Skeletal muscle cell (primary cell): ENCODE measurements around the gene CCDC198.

Experiments used
- DNase-seq: peaks from one replicate; pipeline ENCODE4 v3.0.0-alpha.2; 2010; ENCODE audit warnings: low read depth
- H3K4me3 ChIP-seq: 2 replicates; pipeline ENCODE4 v1.5.1; 2011; ENCODE audit warnings: low read depth, mild to moderate bottlenecking, control low read depth, low read length, moderate library complexity

CCDC198 gene

DNA sequence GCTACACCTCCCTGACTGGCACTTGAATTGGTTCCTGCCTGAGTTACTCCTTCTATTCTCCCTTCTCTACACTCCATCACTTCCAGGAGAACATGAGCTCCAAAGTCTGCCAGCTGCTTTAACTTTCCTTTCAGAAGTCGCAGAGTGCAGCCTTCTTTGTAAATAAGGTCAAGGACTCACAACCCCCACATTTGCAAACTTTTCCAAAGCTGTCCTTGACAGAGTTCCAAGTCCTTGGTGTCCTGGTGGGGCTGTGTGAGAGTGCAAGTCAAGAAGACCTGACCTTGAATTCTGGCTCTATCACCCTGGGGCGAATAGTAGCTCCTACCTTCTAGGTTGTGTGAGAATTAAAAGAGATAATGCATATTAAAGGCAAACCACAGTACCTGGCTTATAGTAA lies 15.6 kb downstream of the CCDC198 start:
- no peak overlapping the region for H3K4me3 ChIP-seq
- DNase-seq = no peak

DNA sequence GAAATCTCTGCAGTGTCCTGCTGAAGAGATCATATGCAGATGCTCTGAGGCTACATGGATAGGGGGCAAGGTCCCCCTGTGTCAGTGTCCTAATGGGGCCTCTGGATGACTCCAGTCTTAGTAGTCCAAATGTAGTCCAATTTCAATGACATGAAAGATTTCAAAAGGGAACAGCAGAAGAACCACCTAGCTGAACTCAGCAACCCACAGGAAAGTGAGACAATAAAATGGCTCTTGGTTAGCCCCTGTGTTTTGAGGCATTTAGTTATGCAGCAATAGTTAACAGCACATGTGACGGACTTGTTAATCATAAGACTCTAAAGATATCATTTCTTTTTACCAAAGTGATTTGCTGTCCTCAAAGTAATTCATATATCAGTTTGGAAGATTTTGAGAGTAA lies 22.7 kb downstream of the CCDC198 start:
- no peak for DNase-seq
- H3K4me3 ChIP-seq = no peak overlapping the region

DNA sequence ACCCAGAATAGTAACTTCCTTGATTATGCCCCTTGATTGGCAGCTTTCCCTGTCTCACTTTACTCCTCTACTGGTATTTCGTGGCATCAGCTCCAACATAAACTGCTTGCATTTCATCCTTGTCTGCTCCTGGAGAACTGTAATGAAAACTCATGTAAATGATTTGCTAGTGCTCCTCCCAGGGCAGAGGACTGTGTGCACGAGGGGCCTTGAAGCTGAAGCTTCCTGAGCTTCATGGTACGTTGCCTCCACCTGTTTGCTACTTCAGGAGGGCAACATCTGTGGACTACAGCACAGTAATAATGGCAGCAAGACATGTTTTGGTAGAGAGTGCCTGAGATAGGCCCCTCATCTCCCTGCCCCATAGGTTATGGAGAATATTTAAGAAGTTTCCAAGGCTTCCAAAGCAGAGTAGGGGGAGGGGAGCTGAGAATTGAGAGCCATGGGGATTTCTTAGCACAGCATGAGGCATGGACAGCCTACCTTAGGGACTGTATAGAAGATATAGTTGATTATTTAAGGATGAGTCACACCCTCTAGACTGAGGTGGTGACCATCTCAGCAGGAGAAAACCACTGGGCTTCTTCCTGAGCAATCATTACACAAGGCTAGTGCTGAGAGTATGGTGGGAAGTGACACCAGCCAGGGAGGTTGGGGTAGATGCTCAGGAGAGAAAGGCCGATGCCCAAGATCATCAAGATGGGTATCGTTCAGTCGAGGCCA lies 29.5 kb downstream of the CCDC198 start:
- H3K4me3 ChIP-seq = no peak overlapping the region
- no peak for DNase-seq

DNA sequence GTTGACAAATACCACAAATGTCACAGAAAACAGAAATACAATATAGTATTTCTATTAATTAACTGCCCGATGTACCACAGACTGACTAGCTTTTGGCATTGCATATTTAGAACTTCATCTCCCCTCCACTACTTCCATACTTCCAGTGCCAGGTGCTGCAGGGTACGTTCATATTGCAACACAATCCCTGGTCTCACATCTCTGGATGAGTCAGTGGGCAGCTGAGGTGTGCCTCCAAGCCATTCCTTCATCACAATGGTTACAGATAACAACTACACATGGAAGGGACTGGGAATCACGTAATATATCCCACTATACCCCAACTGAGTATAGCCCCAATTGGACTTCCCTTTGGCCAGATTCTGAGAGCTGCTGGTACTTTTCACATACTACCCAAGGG lies 31.1 kb downstream of the CCDC198 start:
- H3K4me3 ChIP-seq = no peak overlapping the region
- no peak for DNase-seq

DNA sequence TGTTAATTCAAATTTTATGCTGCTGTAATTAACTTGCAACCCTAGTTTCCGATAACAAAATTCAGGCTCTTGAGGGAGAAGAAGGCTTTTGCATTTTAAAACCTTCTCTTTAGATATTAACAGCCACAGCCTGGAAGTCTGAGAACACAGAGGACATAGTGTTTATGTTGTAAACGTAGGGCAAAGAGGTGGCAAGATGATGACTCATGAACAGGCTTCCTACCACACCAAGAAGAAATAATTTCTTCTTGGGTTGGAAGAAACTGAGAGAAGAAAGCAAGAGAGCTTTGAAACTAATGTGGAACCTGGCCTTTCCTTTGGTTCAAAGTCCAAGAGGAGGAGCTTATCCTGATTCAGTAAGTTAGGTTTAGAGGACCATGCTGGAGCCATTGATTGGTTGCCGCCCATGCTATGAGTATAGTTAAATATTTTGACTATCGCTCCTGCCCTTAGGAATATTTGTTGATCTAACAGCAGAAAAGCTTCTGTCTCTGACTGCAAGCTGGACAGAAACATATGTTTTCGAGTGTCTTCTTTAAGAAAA lies 31.8 kb downstream of the CCDC198 start:
- DNase-seq = no peak
- no peak overlapping the region for H3K4me3 ChIP-seq

DNA sequence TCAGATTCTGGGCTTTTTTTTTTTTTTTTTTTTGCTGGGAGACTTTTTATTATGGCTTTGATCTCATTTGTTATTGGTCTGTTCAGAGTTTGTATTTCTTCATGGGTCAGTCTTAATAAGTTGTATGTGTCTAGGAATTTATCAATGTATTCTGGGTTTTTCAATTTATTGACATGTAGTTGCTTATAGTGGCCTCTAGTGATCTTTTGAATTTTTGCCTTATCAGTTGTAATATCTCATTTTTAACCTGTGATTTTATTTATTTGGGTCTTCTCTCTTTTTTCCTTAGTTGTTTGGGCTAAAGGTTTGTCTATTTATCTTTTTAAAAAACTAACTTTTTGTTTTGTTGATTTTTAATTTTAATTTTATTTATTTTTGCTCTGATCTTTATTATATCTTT lies 57.7 kb downstream of the CCDC198 start:
- H3K4me3 ChIP-seq = no peak overlapping the region
- no peak for DNase-seq

DNA sequence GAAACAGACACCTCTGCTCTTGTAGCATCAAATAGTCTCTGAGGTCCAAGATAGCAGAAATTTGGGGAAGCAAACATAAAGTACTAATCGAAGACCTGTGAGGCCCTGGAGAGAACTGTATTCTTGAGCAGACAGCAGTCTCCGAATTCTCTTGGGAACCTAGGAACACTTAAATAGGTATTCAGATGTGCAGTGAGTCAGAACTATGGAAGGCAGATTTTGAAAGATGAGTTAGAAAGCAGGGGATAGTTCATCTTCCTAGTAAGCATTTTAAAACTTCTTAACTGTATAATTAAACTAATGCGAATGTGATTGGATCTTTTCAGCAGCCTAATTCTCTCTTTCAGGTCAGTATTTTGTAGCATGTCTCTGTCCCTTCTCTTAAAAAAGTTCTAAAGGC lies 72.7 kb downstream of the CCDC198 start:
- no peak overlapping the region for H3K4me3 ChIP-seq
- DNase-seq = peak; percentile 22

DNA sequence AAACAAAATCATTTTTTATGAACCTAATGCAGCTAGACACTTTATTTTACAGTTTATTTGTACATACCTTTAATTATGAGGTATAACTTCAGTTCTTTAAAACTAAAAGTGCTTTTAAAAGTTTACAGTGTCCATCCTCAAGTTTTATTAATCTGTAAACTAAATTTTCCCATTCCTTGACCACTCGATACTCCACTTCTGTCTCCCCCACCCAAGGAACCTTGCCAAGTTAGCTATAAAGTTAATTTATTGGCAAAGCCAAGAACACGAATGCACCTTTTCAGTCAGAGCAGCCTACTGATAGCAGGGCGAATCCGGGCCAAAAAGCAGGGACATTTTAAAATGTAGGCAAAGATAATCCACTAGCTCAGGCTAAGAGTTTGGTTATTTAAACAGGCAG lies 73.6 kb downstream of the CCDC198 start:
- DNase-seq = no peak
- H3K4me3 ChIP-seq = no peak overlapping the region
